HepG2 (cell line): ENCODE data around the gene OR52N4. TPM values are rescaled to one million over a fixed set of nuclear protein-coding genes. Genes with fewer than 3 reads are reported as not detected.
A peak's percentile ranks its signal among the peaks of the same experiment; 100 is the strongest.

Experiments
- ATAC-seq: fragments of 200-7000 bp; cut with Tn5 transposase; 3 replicates; pipeline ENCODE4 v1.9.1; 2020; ENCODE audit warnings: mild to moderate bottlenecking, moderate library complexity
- BruUV-seq: library from RNA; stranded (reverse); fragments of 400-500 nt; replicated peaks from 2 replicates; lab custom pipeline; 2021; lab: Mats Ljungman, UMichigan
- CTCF ChIA-PET: fragments of 300-600 bp; formaldehyde crosslinking; extraction: SDS; loops from one replicate; lab custom pipeline; 2021; ENCODE audit warnings: low total read pairs, inconsistent platforms, low intra/inter-chr PET ratio; lab: Yijun Ruan, JAX
- POLR2A ChIA-PET: fragments of 350-600 bp; sonication (Branson Sonifier 250); formaldehyde crosslinking; loops from one replicate; lab custom pipeline; 2020; ENCODE audit warnings: antibody characterized with exemption, inconsistent platforms; lab: Yijun Ruan, JAX
- DNase-seq: peaks from one replicate; pipeline ENCODE4 v3.0.0-alpha.2; 2015; ENCODE audit warnings: low spot score
- FAIRE-seq: peaks from 3 replicates; lab custom pipeline; 2011; peaks lifted over from hg19 to GRCh38; lab: Jason Lieb, UNC
- H2AFZ ChIP-seq: one replicate; pipeline ENCODE4 v1.6.1; 2011; ENCODE audit warnings: low read length, inconsistent platforms
- H3K27ac ChIP-seq: fragments of 300-600 bp; 3 replicates; pipeline ENCODE4 v1.8.0; 2011; ENCODE audit warnings: mixed run types, mild to moderate bottlenecking, mixed read lengths, low read length, inconsistent platforms; ENCODE audit not compliant: insufficient read depth; ENCODE audit errors: extremely low read length
- H3K27me3 ChIP-seq, 2 experiments: fragments of 200-600 bp in 1 of 2; 2 replicates in 1 of 2; 3 replicates in 1 of 2; pipeline versions ENCODE4 v1.6.0 to v1.8.0; 2011; ENCODE audit warnings: low read length in 2 of 2, mild to moderate bottlenecking in 2 of 2, moderate library complexity in 2 of 2, inconsistent platforms in 1 of 2; ENCODE audit not compliant: insufficient read depth in 2 of 2, control insufficient read depth in 1 of 2
- H3K36me3 ChIP-seq, 2 experiments: fragments of 200-600 bp in 1 of 2; replicated peaks in 1 of 2; 2 replicates in 1 of 2; 3 replicates in 1 of 2; pipeline versions ENCODE4 v1.5.1 to v1.8.0; 2011; ENCODE audit warnings: low read length in 2 of 2, inconsistent platforms in 1 of 2; ENCODE audit not compliant: insufficient read depth in 2 of 2, control insufficient read depth in 1 of 2
- H3K4me1 ChIP-seq: 2 replicates; pipeline ENCODE4 v1.5.1; 2012; ENCODE audit warnings: low read length, inconsistent platforms; ENCODE audit not compliant: insufficient read depth
- H3K4me2 ChIP-seq: 2 replicates; pipeline ENCODE4 v1.6.0; 2011; ENCODE audit warnings: low read depth, low read length, inconsistent platforms
- H3K4me3 ChIP-seq, 3 experiments: fragments of 200-600 bp in 1 of 3; sonication (generic), shearing (Covaris generic) in 1 of 3; replicated peaks in 1 of 3; 2 replicates each; pipeline ENCODE4 v1.5.1; 2011 to 2016; ENCODE audit warnings: low read length in 3 of 3, inconsistent platforms in 2 of 3, low read depth in 2 of 3, mild to moderate bottlenecking in 2 of 3, control low read depth in 1 of 3, mixed read lengths in 1 of 3; ENCODE audit not compliant: insufficient read depth in 1 of 3
- H3K79me2 ChIP-seq: one replicate; pipeline ENCODE4 v1.6.1; 2011; ENCODE audit warnings: low read length, inconsistent platforms; ENCODE audit not compliant: insufficient read depth
- H3K9ac ChIP-seq: 2 replicates; pipeline ENCODE4 v1.6.0; 2011; ENCODE audit warnings: mild to moderate bottlenecking, low read depth, low read length, inconsistent platforms; ENCODE audit not compliant: insufficient read depth
- H3K9me3 ChIP-seq: 2 replicates; pipeline ENCODE4 v1.5.1; 2012; ENCODE audit warnings: mild to moderate bottlenecking, low read length
- H4K20me1 ChIP-seq: 2 replicates; pipeline ENCODE4 v1.6.0; 2011; ENCODE audit warnings: inconsistent platforms, mild to moderate bottlenecking, low read length, moderate library complexity; ENCODE audit not compliant: insufficient read depth
- CEBPB ChIP-seq: IDR thresholded peaks from 2 replicates; pipeline ENCODE4 v1.6.1; 2011; ENCODE audit warnings: low read depth, low read length, improper control_type of control experiment, borderline replicate concordance
- CENPX ChIP-seq: sonication (generic); formaldehyde crosslinking; IDR thresholded peaks from 2 replicates; pipeline ENCODE4 v1.9.0; 2021; ENCODE audit warnings: mild to moderate bottlenecking, missing genetic modification reagents, moderate library complexity
- MAFF ChIP-seq: IDR thresholded peaks from 2 replicates; pipeline ENCODE4 v1.6.1; 2011; ENCODE audit warnings: low read depth, low read length, improper control_type of control experiment
- MAFK ChIP-seq, 2 experiments: IDR thresholded peaks in 1 of 2; conservative IDR thresholded peaks in 1 of 2; 2 replicates each; pipeline ENCODE4 v1.6.1; 2011; ENCODE audit warnings: improper control_type of control experiment in 2 of 2, low read length in 2 of 2
- SAFB2 ChIP-seq: sonication (generic); formaldehyde crosslinking; IDR thresholded peaks from 2 replicates; pipeline ENCODE4 v1.5.1; 2020; ENCODE audit warnings: missing genetic modification reagents, low read depth, mild to moderate bottlenecking, borderline replicate concordance
- ZNF251 ChIP-seq: sonication (generic); formaldehyde crosslinking; IDR thresholded peaks from 2 replicates; pipeline ENCODE4 v1.9.0; 2021; ENCODE audit warnings: mild to moderate bottlenecking, missing genetic modification reagents
- ZNF75D ChIP-seq: sonication (generic); formaldehyde crosslinking; IDR thresholded peaks from 2 replicates; pipeline ENCODE4 v1.8.1; 2023; ENCODE audit warnings: missing genetic modification reagents, mild to moderate bottlenecking, borderline replicate concordance
- whole genome bisulfite sequencing: methylation state at CpG from one replicate; pipeline ENCODE4 v1.1.6; 2017; ENCODE audit warnings: low lambda C conversion rate; 5-methylcytosine and 5-hydroxymethylcytosine counted together
- in situ Hi-C: cut with HindIII; loops from 2 replicates; pipeline ENCODE4 v1.10.0; 2017; ENCODE audit warnings: low pct_unique_long_range_greater_than_20kb; ENCODE audit not compliant: extremely low pct_ligation_motif_present
- intact Hi-C: fragments of 100-400 bp; cut with micrococcal nuclease; formaldehyde crosslinking; loops from one replicate; pipeline ENCODE4 v1.10.0; 2022; ENCODE audit not compliant: unreplicated experiment
- polyA plus RNA-seq, 8 experiments: library from polyadenylated mRNA; depleted of rRNA in 3 of 8; stranded (reverse) in 7 of 8; unstranded in 1 of 8; fragments of >200 nt; fragmentation: Illumina TruSeq in 4 of 8; extraction: Trizol in 4 of 8; gene quantifications; 2 replicates each; pipeline versions ENCODE4 v1.2.1 to v1.2.3, GENCODE V29; 2011 to 2016; ENCODE audit warnings: low read depth in 4 of 8, missing spikeins in 1 of 8, mixed read lengths in 1 of 8; ENCODE audit not compliant: insufficient read depth in 1 of 8
- total RNA-seq, 5 experiments: library from RNA; depleted of rRNA; stranded (reverse); fragments of >200 nt; fragmentation: Illumina TruSeq; extraction: Trizol; gene quantifications; 2 replicates each; pipeline ENCODE4 v1.2.3, GENCODE V29; 2016; ENCODE audit warnings: low read depth in 1 of 5

Gene OR52N4
- total and polyA plus RNA-seq, 2 of the 13 experiments (the other 11 are each of a cell fraction or from before 2014, with no cell fraction given), result 0.09 to 0.30 TPM

DNA sequence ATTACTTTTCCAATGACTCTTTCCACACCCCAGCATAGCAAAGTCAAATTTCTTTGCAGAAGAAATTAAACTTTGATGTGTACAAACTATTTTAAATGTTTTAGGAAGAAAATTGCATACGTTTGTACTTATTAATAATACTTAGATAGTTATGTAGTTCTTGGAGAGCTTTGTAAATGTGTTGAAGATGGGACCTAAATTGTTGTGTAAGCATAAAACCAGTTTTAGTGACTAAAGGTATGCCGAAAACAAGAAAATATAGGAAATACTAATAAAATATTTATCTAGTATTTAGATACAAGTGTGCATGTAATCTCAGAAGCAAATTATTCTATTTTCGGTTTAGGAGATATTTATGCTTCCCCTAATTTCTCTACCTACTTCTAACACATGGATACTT is 4.2 kb upstream of the OR52N4 start:
- Histone ChIP-seq H3K27ac (no peak overlapping the region), H3K4me3 (no peak overlapping the region), H3K9ac (no peak overlapping the region), H4K20me1 (no peaks in the 10 kb centered on the region; the same call in 1 of the 2 replicates), H3K4me2 (no peak overlapping the region), H3K36me3 (no peaks in the 10 kb centered on the region), H3K4me1 (no peaks in the 10 kb centered on the region), H3K79me2 (no peaks in the 10 kb centered on the region), H3K9me3 (no peaks in the 10 kb centered on the region), H3K27me3 (no peaks in the 10 kb centered on the region), H2AFZ (no peak overlapping the region)
- FAIRE-seq (no peak), ATAC-seq (no peak), DNase-seq (no peak)
- POLR2A ChIA-PET, result no interaction called here
- in situ Hi-C loops, result no loop called here
- no TSS peak for BruUV-seq
- TF ChIP-seq MAFK (conservative IDR thresholded peaks at IDR 0.05 in 1 of 2, IDR thresholded peaks at IDR 0.05 in 1 of 2; ENCODE audit: low read length in 2 of 2) (peak; percentile 56 to 69), ZNF251 (CRISPR knock-in tag) (no peak), MAFF (0 out of 2 replicates have a peak, but pooled peaks have one; percentile 23), SAFB2 (CRISPR knock-in tag) (no peak), ZNF75D (no peak)
- CTCF ChIA-PET, result no interaction called here
- WGBS, result 0% methylated on average over 3 of the region's 3 CpGs
- intact Hi-C loops, result no loop called here

DNA sequence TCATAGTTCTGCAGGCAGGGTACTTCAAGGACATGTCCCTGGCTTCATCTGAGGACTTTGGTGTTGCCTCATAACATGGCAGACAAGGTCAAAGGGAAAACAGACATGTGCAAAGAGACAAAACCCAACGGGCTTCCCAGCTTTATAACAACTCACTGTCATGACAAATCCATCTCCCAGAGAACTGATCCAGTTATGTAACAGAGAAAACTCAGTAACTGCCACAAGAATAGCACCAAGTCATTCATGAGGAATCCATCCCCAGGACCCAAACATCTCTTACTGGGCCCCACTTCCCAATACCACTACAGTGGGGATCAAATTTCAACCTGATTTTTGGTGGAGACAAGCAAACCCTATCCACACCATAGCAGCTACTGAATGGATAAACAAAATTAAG is 13.0 kb downstream of the OR52N4 start:
- Histone ChIP-seq H2AFZ (no peak overlapping the region), H3K4me1 (no peaks in the 10 kb centered on the region), H3K36me3 (no peaks in the 10 kb centered on the region), H3K79me2 (no peaks in the 10 kb centered on the region), H3K27me3 (no peaks in the 10 kb centered on the region), H3K4me2 (no peak overlapping the region), H3K4me3 (no peak overlapping the region), H4K20me1 (no peaks in the 10 kb centered on the region), H3K9me3 (no peaks in the 10 kb centered on the region), H3K9ac (no peak overlapping the region), H3K27ac (no peak overlapping the region)
- DNase-seq (no peak), ATAC-seq (no peak), FAIRE-seq (no peak)
- TF ChIP-seq CEBPB (0 out of 2 replicates have a peak, but pooled peaks have one; percentile 2), CENPX (CRISPR knock-in tag) (no peak)
- POLR2A ChIA-PET, result no interaction called here
- WGBS, result 0% methylated on average over 1 of the region's 1 CpG
- CTCF ChIA-PET, result no interaction called here
- BruUV-seq, result no TSS peak
- intact Hi-C loops, result no loop called here
- in situ Hi-C loops, result no loop called here
